ENCODE measurements around the gene TRPC6.

DNA sequence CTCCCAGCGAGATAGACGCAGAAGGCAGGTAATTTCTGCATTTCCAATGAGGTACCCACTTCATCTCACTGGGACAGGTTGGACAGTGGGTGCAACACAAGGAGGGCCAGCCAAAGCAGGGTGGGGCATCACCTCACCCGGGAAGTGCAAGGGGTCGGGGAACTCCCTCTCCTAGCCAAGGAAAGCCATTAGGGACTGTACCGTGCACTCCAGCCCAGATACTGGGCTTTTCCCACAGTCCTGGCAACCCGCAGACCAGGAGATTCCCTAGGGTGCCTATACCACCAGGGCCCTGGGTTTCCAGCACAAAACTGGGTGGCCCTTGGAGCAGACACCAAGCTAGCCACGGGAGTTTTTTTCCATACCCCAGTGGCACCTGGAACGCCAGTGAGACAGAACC, 17.2 kb downstream of the TRPC6 start:
- TF ChIP-seq, protein P1, sequence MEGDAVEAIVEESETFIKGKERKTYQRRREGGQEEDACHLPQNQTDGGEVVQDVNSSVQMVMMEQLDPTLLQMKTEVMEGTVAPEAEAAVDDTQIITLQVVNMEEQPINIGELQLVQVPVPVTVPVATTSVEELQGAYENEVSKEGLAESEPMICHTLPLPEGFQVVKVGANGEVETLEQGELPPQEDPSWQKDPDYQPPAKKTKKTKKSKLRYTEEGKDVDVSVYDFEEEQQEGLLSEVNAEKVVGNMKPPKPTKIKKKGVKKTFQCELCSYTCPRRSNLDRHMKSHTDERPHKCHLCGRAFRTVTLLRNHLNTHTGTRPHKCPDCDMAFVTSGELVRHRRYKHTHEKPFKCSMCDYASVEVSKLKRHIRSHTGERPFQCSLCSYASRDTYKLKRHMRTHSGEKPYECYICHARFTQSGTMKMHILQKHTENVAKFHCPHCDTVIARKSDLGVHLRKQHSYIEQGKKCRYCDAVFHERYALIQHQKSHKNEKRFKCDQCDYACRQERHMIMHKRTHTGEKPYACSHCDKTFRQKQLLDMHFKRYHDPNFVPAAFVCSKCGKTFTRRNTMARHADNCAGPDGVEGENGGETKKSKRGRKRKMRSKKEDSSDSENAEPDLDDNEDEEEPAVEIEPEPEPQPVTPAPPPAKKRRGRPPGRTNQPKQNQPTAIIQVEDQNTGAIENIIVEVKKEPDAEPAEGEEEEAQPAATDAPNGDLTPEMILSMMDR (IDR thresholded peaks at IDR 0.05; ENCODE audit: low read length): no peak
- no peak for TF ChIP-seq EZH2 (IDR thresholded peaks at IDR 0.05; ENCODE audit: borderline replicate concordance, low read length)

Data from OCI-LY1 (cell line).